Measurements from ENCODE around the gene CHMP6.

CHMP6 gene

DNA sequence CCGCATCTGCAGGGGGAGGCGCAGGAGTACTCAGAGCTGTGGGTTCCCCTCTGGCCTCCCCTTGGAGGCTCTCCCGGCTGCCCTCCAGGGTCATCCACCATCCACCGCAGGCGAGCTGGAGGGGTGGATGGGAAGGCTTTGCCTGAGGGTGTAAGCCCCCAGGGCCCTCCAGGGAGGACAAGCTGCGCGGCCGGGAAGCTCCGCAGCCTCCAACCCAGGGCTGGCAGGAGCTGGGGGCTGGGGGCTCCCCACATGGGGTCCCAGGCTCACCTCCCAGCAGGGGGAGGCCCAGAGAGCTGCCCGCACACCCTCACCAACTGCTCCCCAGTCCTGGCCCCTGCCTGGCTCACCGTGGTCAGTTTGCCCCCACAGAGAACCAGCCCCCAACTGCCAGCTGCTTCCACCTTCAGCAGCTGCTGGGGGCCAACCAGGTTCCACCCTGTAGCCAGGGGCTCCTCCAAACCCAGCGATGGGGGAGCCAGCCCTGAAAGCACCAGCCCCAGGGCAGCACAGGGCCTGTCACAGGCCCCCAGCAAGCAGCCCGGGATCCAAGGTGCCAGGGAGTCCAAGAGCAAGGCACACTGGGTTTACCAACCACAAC lies 19.8 kb upstream of the CHMP6 start:
- no peak for DNase-seq

- DNase-seq: no peak
These were observed 14.9 kb upstream of the CHMP6 start for GRCh38 chr17:80976701-80977100.

DNA sequence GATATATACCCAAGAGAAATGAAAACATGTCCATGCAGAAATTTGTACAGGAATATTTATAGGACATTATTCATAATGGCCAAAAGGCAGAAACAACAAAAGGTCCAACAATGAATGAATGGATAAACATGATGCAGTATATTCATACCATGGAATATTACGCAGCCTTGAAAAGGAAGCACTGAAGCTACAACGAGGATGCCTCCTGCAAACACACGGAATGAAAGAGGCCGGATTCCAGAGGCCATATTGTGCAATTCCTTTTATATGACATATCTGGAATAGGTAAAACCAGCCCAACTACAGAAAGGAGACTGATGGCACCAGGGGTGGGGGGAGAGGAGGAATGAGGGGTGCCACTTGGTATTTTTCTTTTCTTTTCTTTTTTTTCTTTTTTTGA lies 14.5 kb upstream of the CHMP6 start:
- DNase-seq: no peak

GRCh38 chr17:80978499-80979497 lies 12.8 kb upstream of the CHMP6 start:
- DNase-seq: no peak

DNA sequence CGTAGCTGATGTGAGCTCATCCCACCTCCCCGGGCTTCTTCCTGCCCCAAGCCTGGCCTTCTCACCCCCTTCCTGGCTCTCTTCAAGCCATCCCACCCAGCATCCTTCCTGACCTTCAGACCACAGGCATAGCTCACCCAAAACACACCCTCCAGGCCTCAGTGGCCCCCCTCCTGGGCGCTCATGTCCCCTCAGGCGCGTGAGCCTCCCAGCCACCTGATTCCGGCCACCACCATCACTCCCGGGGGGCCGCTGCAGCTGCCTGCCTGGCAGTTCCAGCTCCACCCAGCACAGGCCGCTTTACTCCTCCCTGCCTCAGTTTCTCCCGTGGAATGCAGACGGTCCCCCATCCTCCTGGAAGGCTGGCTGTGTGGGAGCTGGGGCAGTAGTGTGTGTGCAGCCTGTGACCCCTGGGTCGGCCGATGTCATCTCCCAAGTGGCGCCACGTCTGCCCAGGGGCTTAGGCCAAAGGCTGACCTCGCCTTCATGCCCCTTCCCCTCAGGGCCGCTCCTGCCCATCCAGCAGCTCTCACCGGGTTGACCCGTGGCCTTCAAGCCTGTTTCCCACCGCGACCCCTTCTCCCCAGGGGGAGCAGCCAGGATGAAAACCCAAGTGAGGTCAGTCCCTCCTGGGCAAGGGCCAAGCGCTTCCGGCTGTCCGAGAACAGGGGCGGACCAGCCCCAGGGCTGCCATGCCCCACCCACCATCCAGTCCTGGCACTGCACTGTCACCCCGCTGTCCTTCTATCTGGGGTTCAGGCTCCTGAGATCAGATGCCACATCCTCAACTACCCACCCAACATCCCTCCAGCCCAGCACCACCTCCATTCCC lies 11.9 kb upstream of the CHMP6 start:
- DNase-seq: no peak

DNA sequence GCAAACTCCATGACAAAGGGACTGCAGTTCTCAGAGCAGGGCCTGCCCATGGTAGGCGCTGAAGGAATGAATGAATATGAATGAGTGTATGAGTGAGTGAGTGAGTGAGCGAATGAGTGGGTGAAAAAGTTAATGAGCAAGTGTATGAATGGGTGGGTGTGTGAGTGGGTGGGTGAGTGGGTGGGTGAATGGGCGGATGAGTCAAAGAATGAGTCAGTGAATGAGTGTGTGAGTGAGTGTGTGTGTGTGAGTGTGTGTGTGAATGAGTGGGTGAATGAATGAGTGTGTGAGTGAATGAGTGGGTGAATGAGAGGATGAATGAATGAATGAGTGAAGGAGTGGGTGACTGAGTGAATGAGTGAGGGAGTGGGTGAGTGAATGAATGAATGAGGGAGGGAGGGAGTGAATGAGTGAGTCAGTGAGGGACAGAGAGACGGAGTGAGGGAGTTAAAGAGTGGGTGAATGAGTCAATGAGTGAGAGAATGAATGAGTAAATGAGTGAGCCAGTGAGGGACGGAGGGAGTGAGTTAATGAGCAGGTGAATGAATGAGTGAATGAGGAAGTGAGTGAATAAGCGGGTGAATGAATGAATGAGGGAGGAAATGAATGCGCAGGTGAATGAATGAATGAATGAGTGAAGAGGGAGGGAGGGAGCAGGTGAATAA lies 11.1 kb upstream of the CHMP6 start:
- no peak for DNase-seq

- DNase-seq: no peak
These were observed 10.4 kb upstream of the CHMP6 start for GRCh38 chr17:80981062-80981902.

GRCh38 chr17:80981929-80982425 lies 9.7 kb upstream of the CHMP6 start:
- no peak for DNase-seq

- DNase-seq: no peak
These were observed 9.1 kb upstream of the CHMP6 start for GRCh38 chr17:80982426-80982974.

DNA sequence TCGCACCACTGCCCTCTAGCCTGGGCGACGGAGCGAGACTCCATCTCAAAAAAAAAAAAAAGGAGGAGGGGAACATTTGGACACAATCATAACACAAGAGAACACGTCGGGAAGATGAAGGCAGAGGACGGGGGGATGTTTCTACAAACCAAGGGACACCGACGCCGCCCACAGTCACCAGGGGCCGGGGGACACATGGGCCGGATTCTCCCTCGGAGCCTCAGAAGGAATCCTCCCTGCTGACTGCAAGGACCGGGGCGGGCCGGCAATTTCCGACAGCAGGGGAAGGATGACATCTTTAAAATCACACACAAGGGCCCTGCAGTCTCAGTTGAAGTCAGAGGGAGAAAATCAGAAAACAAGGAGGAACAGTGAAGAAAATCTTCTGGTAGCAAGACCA lies 8.1 kb upstream of the CHMP6 start:
- no peak for DNase-seq

- DNase-seq: no peak
These were observed 6.9 kb upstream of the CHMP6 start for GRCh38 chr17:80984749-80985148.

DNA sequence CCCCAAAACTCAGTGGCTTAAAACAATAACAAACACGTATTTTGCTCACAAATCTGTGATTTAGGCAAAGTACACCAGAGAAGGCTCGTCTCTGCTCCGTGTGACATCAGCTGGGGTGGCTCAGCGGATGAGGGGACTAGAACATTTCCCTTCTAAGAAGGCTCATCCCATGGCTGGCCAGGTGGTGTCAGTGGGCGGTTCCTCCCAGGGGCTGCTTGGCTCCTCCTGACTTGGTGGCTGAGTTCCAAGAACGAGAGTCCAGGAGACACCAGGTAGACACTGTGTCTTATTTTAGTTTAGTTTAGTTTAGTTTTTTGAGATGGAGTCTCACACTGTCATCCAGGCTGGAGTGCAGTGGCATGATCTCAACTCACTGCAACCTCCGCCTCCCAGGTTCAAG lies 5.6 kb upstream of the CHMP6 start:
- no peak for DNase-seq

GRCh38 chr17:80986816-80987475 lies 4.7 kb upstream of the CHMP6 start:
- DNase-seq: no peak

- no peak for DNase-seq
These were observed 3.6 kb upstream of the CHMP6 start for GRCh38 chr17:80987941-80988461.

GRCh38 chr17:80989586-80989913 lies 2.1 kb upstream of the CHMP6 start:
- no peak for DNase-seq

DNA sequence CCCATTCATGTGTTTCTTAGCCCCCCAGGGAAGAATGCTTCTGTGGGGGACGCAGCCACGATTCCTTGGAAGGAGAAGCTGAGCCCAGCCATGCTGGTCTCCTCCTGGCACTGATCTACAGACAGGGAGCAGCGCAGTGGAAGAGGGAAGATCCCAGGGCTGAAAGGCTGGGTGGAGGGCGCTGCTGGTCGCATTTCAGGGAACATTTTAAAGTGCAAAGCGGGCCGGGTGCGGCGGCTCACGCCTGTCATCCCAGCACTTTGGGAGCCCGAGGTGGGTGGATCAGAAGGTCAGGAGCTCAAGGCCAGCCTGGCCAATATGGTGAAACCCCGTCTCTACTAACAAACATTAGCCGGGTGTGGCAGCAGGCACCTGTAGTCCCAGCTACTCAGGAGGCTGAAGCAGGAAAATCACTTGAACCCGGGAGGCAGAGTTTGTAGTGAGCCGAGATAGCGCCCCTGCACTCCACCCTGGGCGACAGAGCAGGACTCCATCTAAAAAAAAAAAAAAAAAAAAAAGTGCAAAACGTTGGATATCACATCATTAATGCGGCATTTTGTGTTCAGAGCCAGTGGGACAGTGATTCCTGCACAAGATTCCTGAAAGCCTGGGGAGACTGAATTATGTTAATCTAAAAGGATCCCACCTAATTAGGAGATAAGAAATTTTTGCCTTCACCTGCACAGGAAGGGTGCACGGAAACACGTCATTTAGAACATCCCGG lies 558 bp upstream of the CHMP6 start:
- DNase-seq: no peak

DNA sequence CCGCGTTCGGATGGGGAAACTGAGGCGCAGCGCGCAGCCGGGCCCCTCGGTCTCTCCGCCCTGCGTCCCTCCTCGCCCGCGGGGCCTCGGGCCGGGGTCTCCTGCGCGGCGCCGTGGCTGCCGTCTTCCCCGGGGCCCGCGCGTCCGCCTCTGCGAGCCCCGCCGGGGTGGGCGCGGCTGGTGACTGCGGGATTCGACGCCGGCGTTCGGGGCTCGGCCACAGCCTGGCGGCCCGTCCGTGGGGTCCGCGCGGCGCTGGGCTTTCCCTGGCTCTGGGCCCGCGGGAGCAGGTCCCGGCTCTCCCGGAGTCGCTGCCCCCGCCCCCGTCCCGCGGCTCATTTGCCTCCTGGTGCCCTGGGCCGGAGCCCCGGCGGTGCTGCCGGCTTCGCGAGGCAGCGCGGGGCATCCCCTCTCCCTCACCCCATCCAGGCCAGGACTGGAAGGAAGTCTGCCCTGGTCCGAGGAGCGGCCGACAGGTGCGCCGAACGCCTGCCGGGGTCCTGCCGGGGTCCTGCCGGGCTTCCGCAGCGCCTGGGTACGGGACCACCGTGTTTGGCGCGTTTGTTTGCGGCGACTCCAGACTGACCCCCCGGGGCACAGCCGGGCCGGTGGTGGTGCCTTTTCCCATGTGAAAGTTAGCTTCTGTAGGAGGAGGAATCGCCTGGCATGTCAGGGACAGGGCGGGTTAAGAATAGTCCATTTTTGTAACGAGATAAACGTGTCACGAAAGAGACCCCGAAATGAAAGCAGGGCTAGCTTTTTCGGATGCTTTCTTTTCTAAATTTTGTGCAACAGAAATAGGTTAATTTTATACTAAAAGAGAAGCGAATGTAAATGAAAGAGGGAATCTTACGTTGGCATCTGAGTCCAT lies 671 bp downstream of the CHMP6 start:
- no peak for DNase-seq

DNA sequence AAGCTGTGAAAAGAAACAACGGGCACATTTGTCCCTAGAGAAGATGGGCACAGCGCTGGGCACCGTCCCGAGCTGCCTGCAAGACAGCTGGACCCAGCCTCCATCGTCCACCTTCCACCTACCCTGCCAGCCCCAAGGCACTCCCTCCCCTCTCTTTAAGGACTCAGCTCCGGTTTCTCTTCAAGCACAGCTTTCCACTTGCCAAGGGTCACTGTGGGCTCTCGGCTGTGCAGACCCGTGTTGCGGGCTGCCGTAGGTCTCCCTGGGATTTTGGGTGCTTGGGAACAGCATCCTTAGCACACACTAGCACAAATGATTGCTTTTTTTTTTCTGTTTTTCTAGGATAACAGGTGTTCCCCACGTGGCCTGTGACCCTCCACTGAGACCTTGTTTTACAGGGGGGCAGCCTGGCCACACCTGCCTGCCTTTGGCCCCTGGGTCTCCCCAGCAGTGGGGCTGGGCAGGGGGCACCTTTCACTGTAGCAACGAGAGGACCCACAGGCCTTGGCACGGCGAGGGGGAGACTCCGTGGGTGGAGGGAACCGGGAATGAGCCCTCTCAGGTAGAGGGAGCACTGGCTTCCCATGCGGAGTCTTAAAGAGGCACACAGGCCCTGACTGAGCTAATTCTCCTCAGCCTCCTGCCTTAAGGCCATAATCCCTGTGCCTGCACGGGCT lies 1.4 kb downstream of the CHMP6 start:
- DNase-seq: no peak

Data from SHP77 (cell line).